Bronchial epithelial cell (primary cell): Measurements from ENCODE around the gene NOS1AP. TPM values are rescaled to one million over a fixed set of nuclear protein-coding genes. Genes with fewer than 3 reads are reported as not detected.

Experiments used
- DNase-seq: peaks from one replicate; pipeline ENCODE4 v3.0.0-alpha.2; 2010; ENCODE audit warnings: low read depth
- FAIRE-seq: peaks from 2 replicates; lab custom pipeline; 2011; peaks lifted over from hg19 to GRCh38; lab: Jason Lieb, UNC
- H3K27me3 ChIP-seq: 2 replicates; pipeline ENCODE4 v1.5.1; 2011; ENCODE audit warnings: low read length; ENCODE audit not compliant: control insufficient read depth, insufficient read depth
- H3K36me3 ChIP-seq: 2 replicates; pipeline ENCODE4 v1.5.1; 2011; ENCODE audit warnings: low read length; ENCODE audit not compliant: control insufficient read depth, insufficient read depth
- H3K4me3 ChIP-seq: 2 replicates; pipeline ENCODE4 v1.5.1; 2011; ENCODE audit warnings: mild to moderate bottlenecking, low read depth, low read length, control low read depth
- total RNA-seq: library from RNA; depleted of rRNA; stranded (reverse); fragments of >200 nt; gene quantifications from 2 replicates; pipeline ENCODE4 v1.2.1, GENCODE V29; 2014
- TF ChIP-seq, protein P1 (sequence below): IDR thresholded peaks from 2 replicates; pipeline ENCODE4 v1.5.1; 2011; ENCODE audit warnings: mild to moderate bottlenecking, moderate library complexity, low read length, control low read depth, inconsistent platforms; ENCODE audit not compliant: insufficient read depth, severe bottlenecking

The NOS1AP gene
- total RNA-seq, 1 donor from 2014 or later = 1.3 TPM

DNA sequence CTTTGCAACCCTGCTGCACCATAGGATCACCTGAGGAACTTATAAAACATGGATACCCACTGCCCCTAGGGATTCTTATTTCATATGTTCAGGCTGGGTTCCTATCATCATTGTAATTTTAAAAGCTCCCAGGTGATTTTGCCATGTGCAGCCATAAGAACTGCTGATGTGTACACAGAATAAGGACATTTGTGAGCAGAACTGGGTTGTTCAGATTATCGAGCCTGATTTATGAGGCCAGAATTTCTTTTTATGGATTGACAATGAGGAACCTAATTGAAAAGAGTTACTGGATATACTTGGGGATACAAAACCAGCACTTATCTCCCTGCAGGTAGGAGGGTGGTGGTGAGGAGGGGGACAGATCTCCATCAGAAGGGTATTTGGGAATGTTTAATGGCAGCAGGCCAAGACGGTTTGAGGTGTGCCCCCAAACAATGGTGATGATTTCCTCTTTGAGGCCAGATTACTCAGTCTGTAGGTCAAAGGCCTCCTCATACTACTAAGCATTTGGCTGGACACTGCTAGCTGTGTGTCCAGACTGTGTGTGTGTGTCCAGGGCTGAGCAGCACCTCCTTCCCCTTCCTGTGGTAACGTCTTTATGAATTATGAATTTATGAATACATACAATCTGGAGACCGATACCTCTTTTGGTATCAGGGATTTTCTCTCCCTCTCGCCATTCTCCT, 18.9 kb downstream of the NOS1AP start:
- TF ChIP-seq, protein P1, sequence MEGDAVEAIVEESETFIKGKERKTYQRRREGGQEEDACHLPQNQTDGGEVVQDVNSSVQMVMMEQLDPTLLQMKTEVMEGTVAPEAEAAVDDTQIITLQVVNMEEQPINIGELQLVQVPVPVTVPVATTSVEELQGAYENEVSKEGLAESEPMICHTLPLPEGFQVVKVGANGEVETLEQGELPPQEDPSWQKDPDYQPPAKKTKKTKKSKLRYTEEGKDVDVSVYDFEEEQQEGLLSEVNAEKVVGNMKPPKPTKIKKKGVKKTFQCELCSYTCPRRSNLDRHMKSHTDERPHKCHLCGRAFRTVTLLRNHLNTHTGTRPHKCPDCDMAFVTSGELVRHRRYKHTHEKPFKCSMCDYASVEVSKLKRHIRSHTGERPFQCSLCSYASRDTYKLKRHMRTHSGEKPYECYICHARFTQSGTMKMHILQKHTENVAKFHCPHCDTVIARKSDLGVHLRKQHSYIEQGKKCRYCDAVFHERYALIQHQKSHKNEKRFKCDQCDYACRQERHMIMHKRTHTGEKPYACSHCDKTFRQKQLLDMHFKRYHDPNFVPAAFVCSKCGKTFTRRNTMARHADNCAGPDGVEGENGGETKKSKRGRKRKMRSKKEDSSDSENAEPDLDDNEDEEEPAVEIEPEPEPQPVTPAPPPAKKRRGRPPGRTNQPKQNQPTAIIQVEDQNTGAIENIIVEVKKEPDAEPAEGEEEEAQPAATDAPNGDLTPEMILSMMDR = no peak
- no peak for DNase-seq
- Histone ChIP-seq H3K27me3 (no peaks in the 10 kb centered on the region), H3K36me3 (no peaks in the 10 kb centered on the region), H3K4me3 (no peak overlapping the region)
- FAIRE-seq = no peak

DNA sequence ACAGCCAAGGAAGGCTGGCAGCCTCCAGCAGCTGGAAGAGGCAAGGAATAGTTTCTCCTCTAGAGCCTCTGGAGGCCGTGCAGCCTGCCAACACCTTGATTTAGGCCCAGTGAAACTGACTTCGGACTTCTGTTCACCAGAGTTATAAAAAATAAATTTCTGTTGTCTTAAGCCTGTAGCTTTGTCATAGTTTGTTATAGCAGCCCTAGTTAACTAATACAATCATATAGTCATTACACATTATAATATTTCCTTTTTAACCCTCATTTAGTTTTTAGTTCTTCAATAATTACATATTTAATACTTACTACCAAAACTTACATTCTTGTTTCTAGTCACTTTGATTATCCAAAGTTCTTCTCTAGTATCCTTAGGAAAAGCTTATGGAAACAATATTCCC, 20.3 kb downstream of the NOS1AP start:
- Histone ChIP-seq H3K4me3 (no peak overlapping the region), H3K27me3 (no peaks in the 10 kb centered on the region), H3K36me3 (no peaks in the 10 kb centered on the region)
- TF ChIP-seq, protein P1 = no peak
- DNase-seq = no peak
- no peak for FAIRE-seq

DNA sequence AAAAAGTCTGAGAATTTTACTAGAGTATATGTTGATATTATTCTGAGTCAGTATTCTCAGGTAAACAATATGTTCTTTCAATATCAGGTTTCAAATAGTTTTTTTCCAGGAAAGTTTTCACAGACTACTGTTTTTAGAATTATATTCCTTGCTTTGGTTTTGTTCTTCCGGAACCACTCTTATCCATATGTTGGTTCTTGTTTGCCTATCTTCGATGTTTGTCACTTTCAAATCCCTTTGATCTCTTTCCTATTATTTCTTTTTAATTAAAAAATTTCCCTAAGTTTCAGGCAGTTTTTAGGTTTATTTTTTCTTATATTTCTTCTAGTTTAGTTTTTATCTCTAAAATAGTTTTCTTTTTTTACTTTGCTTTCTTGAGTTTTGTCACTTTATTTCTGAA, 20.9 kb downstream of the NOS1AP start:
- Histone ChIP-seq H3K27me3 (no peaks in the 10 kb centered on the region), H3K36me3 (no peaks in the 10 kb centered on the region), H3K4me3 (no peak overlapping the region)
- TF ChIP-seq, protein P1 = no peak
- FAIRE-seq (no peak), DNase-seq (no peak)

DNA sequence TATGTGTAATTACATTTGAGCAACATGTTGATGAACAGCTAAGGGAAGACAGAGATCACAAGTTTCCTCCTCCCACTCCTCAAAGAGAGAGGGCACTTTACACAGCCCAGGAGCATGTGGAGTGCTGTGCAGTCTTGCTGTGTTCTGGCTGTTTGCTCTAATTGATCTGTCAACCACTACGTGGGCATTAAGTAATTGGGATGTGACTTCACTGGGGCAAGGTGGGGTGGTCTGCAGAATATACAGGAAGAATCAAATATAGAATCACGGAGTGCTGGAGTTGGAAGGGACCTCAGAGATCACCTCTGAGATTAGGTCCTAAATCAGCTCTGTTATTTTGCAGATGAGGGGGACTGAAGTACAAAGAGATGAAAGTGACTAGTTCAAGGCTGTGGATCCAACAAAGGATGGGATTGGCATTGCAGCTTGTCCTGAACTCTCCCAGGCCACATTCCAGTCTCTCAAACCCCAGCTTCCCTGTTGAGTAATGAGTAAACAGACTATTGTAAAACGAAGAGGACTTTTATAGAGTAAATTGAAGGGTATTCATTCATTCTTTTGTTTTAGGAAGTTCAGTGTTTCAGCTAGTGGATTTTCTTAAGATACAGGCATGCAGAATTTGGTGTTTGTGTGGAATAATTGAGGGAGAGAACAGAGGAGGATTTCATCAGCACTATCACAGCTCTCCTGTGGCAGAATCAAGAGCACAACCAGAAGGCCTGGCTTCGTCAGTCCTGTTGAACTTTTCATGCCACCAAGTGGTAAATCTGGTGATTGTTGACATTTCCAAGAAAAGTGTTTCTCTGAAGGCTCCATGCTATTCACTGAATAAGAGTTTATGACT, 22.4 kb downstream of the NOS1AP start:
- no peak overlapping the region for H3K4me3 ChIP-seq
- no peaks in the 10 kb centered on the region for H3K36me3 ChIP-seq
- FAIRE-seq (no peak), DNase-seq (no peak)
- H3K27me3 ChIP-seq = no peaks in the 10 kb centered on the region
- TF ChIP-seq, protein P1 = no peak

DNA sequence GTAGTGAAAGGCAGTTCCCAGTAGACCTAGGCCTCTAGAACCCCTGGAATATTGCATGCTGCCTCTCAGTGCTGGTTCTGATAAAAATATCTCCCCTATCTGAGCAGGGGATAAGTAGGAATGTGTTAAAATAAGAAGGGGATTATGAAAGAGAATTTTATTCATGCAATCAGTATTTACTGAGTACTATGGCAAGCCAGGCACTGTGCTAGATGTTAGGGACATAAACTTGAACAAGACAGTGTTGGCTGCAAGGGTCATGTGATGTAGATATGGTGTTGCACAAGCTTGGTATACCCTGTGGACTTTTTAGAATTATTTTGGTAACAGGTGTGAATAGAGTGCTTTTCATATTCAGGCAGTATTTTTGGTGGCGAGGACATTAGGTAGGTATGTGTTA, 23.6 kb downstream of the NOS1AP start:
- Histone ChIP-seq H3K4me3 (no peak overlapping the region), H3K27me3 (no peaks in the 10 kb centered on the region), H3K36me3 (no peaks in the 10 kb centered on the region)
- TF ChIP-seq, protein P1 = no peak
- DNase-seq (no peak), FAIRE-seq (no peak)
